OCI-LY3 (cell line): ENCODE data around the gene HMGCLL1.

Experiments
- CTCF ChIP-seq: fragments of 200-600, 300-600 bp; sonication (generic); IDR thresholded peaks from 2 replicates; pipeline ENCODE4 v1.5.1; 2014; ENCODE audit warnings: antibody characterized with exemption, low read length, low read depth
- EZH2phosphoT487 ChIP-seq: fragments of 200-600 bp; shearing (Covaris generic); IDR thresholded peaks from 2 replicates; pipeline ENCODE4 v1.6.1; 2018; ENCODE audit warnings: antibody characterized with exemption, mixed run types, low read depth

GRCh38 chr6:55405474-55406235 is 173.3 kb downstream of the HMGCLL1 start:
- TF ChIP-seq CTCF (no peak), EZH2phosphoT487 (no peak)
